Hepatic stellate cell (primary cell): Measurements from ENCODE around the gene GRAP2.
"Not testable (repeated sequence)": the region's sequence is repeated elsewhere in the genome, so short reads cannot be mapped to it uniquely, and the experiment has no call there.

Experiments used
- DNase-seq: peaks from one replicate; pipeline ENCODE4 v3.0.0; 2011; ENCODE audit warnings: low spot score

Gene GRAP2

GRCh38 chr22:39946503-39947219 is 45.8 kb downstream of the GRAP2 start:
- DNase-seq, result no peak

- DNase-seq, result no peak
Measured at GRCh38 chr22:39947220-39948216, 46.6 kb downstream of the GRAP2 start.

- no peak for DNase-seq
Measured at GRCh38 chr22:39949964-39950737, 49.3 kb downstream of the GRAP2 start.

GRCh38 chr22:39951603-39952293 is 50.9 kb downstream of the GRAP2 start:
- DNase-seq, result not testable (repeated sequence)

GRCh38 chr22:39952347-39952746 is 51.5 kb downstream of the GRAP2 start:
- DNase-seq, result no peak

GRCh38 chr22:39953101-39953500 is 52.2 kb downstream of the GRAP2 start:
- no peak for DNase-seq

GRCh38 chr22:39954584-39955055 is 53.7 kb downstream of the GRAP2 start:
- DNase-seq, result no peak

GRCh38 chr22:39955675-39956074 is 54.8 kb downstream of the GRAP2 start:
- DNase-seq, result no peak

- no peak for DNase-seq
Measured at GRCh38 chr22:39956932-39957664, 56.2 kb downstream of the GRAP2 start.

- DNase-seq, result no peak
Measured at GRCh38 chr22:39958009-39958711, 57.3 kb downstream of the GRAP2 start.

- no peak for DNase-seq
Measured at GRCh38 chr22:39958949-39959639, 58.2 kb downstream of the GRAP2 start.

- DNase-seq, result peak; percentile 68
Measured at GRCh38 chr22:39959640-39960447, 59.0 kb downstream of the GRAP2 start, which contains the start of gene TMA7B. TSS of gene TMA7B (plus strand) at chr22:39960397. CDS start at chr22:39964375, 3,978 bp downstream.

- DNase-seq, result peak; percentile 80
Measured at GRCh38 chr22:39960791-39961746, 60.2 kb downstream of the GRAP2 start.

GRCh38 chr22:39962071-39962470 is 61.2 kb downstream of the GRAP2 start:
- DNase-seq, result no peak

GRCh38 chr22:39965748-39966147 is 64.9 kb downstream of the GRAP2 start:
- no peak for DNase-seq

- no peak for DNase-seq
Measured at GRCh38 chr22:39966470-39966869, 65.6 kb downstream of the GRAP2 start.

GRCh38 chr22:39967103-39967829 is 66.4 kb downstream of the GRAP2 start:
- DNase-seq, result peak; percentile 48
